Osteoblast (primary cell): ENCODE results near the gene N4BP3. TPM values are rescaled to one million over a fixed set of nuclear protein-coding genes. Genes with fewer than 3 reads are reported as not detected.
"Not testable (repeated sequence)": the region's sequence is repeated elsewhere in the genome, so short reads cannot be mapped to it uniquely, and the experiment has no call there.

Experiments used
- DNase-seq: peaks from one replicate; pipeline ENCODE4 v3.0.0; 2011; ENCODE audit warnings: low spot score, mixed read lengths; ENCODE audit not compliant: insufficient read length; ENCODE audit errors: missing footprints
- H2AFZ ChIP-seq: 2 replicates; pipeline ENCODE4 v1.6.0; 2011; ENCODE audit warnings: mild to moderate bottlenecking, low read length
- H3K27ac ChIP-seq: 2 replicates; pipeline ENCODE4 v1.5.1; 2011; ENCODE audit warnings: mild to moderate bottlenecking, low read depth, low read length, moderate library complexity
- H3K27me3 ChIP-seq: 2 replicates; pipeline ENCODE4 v1.6.0; 2012; ENCODE audit warnings: mild to moderate bottlenecking, control low read depth, inconsistent platforms, low read length, moderate library complexity; ENCODE audit not compliant: insufficient read depth
- H3K36me3 ChIP-seq: 2 replicates; pipeline ENCODE4 v1.5.1; 2011; ENCODE audit warnings: mild to moderate bottlenecking, low read length, control low read depth, moderate library complexity; ENCODE audit not compliant: insufficient read depth
- H3K4me1 ChIP-seq: 2 replicates; pipeline ENCODE4 v1.5.1; 2011; ENCODE audit warnings: mild to moderate bottlenecking, low read length, control low read depth, moderate library complexity; ENCODE audit not compliant: insufficient read depth
- H3K4me2 ChIP-seq: 2 replicates; pipeline ENCODE4 v1.6.0; 2011; ENCODE audit warnings: mild to moderate bottlenecking, low read length; ENCODE audit not compliant: insufficient read depth
- H3K4me3 ChIP-seq: fragments of 200-600 bp; sonication (generic); 3 replicates; pipeline ENCODE4 v1.5.1; 2012; ENCODE audit warnings: mild to moderate bottlenecking, low read length, inconsistent platforms; ENCODE audit not compliant: insufficient read depth
- H3K79me2 ChIP-seq: 2 replicates; pipeline ENCODE4 v1.6.0; 2012; ENCODE audit warnings: mild to moderate bottlenecking, low read length, control low read depth, inconsistent platforms; ENCODE audit not compliant: insufficient read depth
- H3K9me3 ChIP-seq: 2 replicates; pipeline ENCODE4 v1.5.1; 2011; ENCODE audit warnings: low read depth, low read length, control low read depth
- H4K20me1 ChIP-seq: 2 replicates; pipeline ENCODE4 v1.6.0; 2012; ENCODE audit warnings: mild to moderate bottlenecking, low read length, control low read depth; ENCODE audit not compliant: insufficient read depth
- CTCF ChIP-seq: IDR thresholded peaks from 2 replicates; pipeline ENCODE4 v1.5.1; 2011; ENCODE audit warnings: mild to moderate bottlenecking, low read depth, low read length, moderate library complexity; ENCODE audit errors: extremely low read depth
- total RNA-seq: library from RNA; depleted of rRNA; stranded (reverse); fragments of >200 nt; gene quantifications from 2 replicates; pipeline ENCODE4 v1.2.3, GENCODE V29; 2012

N4BP3 gene
- total RNA-seq, 1 donor: under 0.01 TPM

DNA sequence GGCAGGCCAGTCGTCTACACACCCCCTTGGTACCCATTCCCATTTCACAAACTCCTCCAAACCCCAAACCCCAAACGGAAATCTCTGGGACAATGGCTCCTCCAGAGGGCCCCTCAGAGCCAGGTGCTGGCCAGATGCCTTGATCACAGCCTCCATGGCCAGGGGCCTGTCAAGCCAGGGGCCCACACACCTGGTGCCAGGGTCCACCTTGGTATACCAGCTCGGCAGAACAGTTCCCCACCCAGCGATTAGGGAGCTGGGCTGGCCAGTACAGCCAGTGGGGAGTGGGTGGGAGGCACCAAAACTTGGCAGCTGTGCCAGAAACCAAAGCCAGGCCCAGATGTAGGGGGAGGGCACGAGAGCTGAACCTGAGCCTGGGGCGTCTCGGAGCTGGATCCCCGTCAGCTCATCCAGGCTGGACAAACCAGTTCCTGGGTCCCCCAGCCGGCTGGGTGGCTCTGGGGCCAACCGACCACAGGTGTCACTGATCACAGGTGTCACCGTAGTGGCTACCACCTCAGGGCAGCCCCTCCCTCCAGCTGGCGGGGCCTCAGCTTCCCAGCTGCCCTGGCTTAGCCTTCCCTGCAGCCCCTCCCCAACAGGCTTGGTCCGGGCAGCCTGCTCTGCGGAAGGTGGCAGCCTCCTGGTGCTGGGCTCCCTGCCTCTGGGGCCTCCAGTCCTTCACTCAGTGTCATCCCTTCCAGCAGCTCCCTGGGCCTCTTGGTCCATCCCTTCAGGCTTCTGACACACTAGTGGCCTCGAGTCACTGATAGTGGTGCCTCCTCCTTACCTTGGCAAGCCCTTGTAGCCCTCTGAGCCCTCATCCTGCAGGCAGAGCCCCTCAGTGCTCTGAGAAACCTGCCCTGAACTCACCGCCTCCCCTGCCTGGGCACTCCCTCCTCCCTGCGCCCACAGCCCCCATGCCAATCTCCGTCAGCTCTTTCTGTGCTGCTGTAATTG is 10.9 kb downstream of the N4BP3 start:
- Histone ChIP-seq H3K4me2 (no peak overlapping the region), H3K36me3 (no peaks in the 10 kb centered on the region), H2AFZ (no peak overlapping the region), H3K27ac (no peak overlapping the region), H3K9me3 (no peaks in the 10 kb centered on the region), H4K20me1 (no peaks in the 10 kb centered on the region), H3K79me2 (no peaks in the 10 kb centered on the region), H3K4me3 (no peak overlapping the region), H3K4me1 (no peaks in the 10 kb centered on the region), H3K27me3 (no peaks in the 10 kb centered on the region)
- peak; percentile 79 for DNase-seq
- TF ChIP-seq CTCF: no peak

GRCh38 chr5:178125253-178125906 is 12.0 kb downstream of the N4BP3 start:
- Histone ChIP-seq H3K4me1 (no peaks in the 10 kb centered on the region), H3K27me3 (no peaks in the 10 kb centered on the region), H3K4me2 (no peak overlapping the region), H3K27ac (no peak overlapping the region), H3K36me3 (no peaks in the 10 kb centered on the region), H4K20me1 (no peaks in the 10 kb centered on the region), H2AFZ (no peak overlapping the region), H3K79me2 (no peaks in the 10 kb centered on the region), H3K4me3 (no peak overlapping the region), H3K9me3 (no peaks in the 10 kb centered on the region)
- peak; percentile 17 for DNase-seq
- TF ChIP-seq CTCF: no peak

DNA sequence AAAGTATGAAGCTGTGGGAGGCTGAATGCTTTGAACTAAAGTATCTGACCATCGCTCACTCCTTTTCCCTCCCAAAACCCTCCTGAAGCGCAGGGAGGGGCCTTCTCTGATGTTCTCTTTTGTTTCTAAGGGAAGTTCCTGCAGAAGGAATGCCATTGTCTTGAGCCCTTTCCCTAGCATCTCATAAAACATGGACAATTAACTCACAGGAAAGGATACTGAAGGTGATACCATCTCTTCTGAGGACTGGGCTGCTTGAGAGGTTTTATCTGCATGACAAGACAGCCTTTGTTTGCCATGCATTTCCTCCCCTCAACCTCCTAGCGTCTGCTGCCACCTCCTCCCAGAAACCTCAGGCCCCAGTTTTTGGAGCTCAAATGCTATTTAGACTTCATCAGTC is 13.2 kb downstream of the N4BP3 start:
- H3K27ac ChIP-seq: no peak overlapping the region
- peaks cover 2% of the 10 kb centered on the region for H3K4me1 ChIP-seq
- no peak overlapping the region for H2AFZ ChIP-seq
- H3K4me2 ChIP-seq: no peak overlapping the region
- TF ChIP-seq CTCF: no peak
- no peaks in the 10 kb centered on the region for H3K9me3 ChIP-seq
- H4K20me1 ChIP-seq: no peaks in the 10 kb centered on the region
- H3K4me3 ChIP-seq: no peak overlapping the region
- peaks cover 2% of the 10 kb centered on the region for H3K79me2 ChIP-seq
- no peaks in the 10 kb centered on the region for H3K36me3 ChIP-seq
- no peaks in the 10 kb centered on the region for H3K27me3 ChIP-seq
- peak; percentile 32 for DNase-seq

- not testable (repeated sequence) for H3K79me2 ChIP-seq, H3K27me3 ChIP-seq, H4K20me1 ChIP-seq, H3K36me3 ChIP-seq, H3K4me1 ChIP-seq, H3K27ac ChIP-seq, H3K4me3 ChIP-seq, H3K4me2 ChIP-seq, H2AFZ ChIP-seq, H3K9me3 ChIP-seq
- DNase-seq: peak; percentile 62
Measured at GRCh38 chr5:178127300-178128009, 14.1 kb downstream of the N4BP3 start.
